HCT116 (cell line): ENCODE data around the gene CCP110. TPM values are rescaled to one million over a fixed set of nuclear protein-coding genes. Genes with fewer than 3 reads are reported as not detected.

Experiments used
- ATAC-seq: fragments of 200-7000 bp; cut with Tn5 transposase; 2 replicates; pipeline ENCODE4 v1.9.1; 2020; ENCODE audit warnings: mild to moderate bottlenecking, moderate library complexity
- BruUV-seq: library from RNA; stranded (reverse); fragments of 400-500 nt; replicated peaks from 2 replicates; lab custom pipeline; 2021; lab: Mats Ljungman, UMichigan
- CTCF ChIA-PET: fragments of 300-600 bp; sonication (Branson Sonifier 250); formaldehyde crosslinking; loops from one replicate; lab custom pipeline; 2021; ENCODE audit warnings: antibody characterized with exemption; lab: Charles Lee
- POLR2A ChIA-PET: fragments of 300-600, 350-600 bp; sonication (Branson Sonifier 250); formaldehyde crosslinking; loops from one replicate; lab custom pipeline; 2021; ENCODE audit warnings: antibody characterized with exemption; lab: Charles Lee
- RAD21 ChIA-PET, 2 experiments: fragments of 300-600 bp; sonication (Branson Sonifier 250); formaldehyde crosslinking; loops; one replicate each; lab custom pipeline; 2023; ENCODE audit warnings: low total read pairs in 2 of 2; ENCODE audit not compliant: uncharacterized antibody in 2 of 2, unreplicated experiment in 2 of 2, low non-redundant PET in 1 of 2; lab: Charles Lee
- DNase-seq: peaks from one replicate; pipeline ENCODE4 v3.0.0-alpha.2; 2010; ENCODE audit warnings: low read depth, low spot score
- H2AFZ ChIP-seq: fragments of 200-600 bp; shearing (Covaris generic), sonication (generic); 2 replicates; pipeline ENCODE4 v1.6.1; 2017; ENCODE audit warnings: low read depth, mixed run types, mixed read lengths, antibody characterized with exemption, low read length; ENCODE audit not compliant: poor library complexity, severe bottlenecking
- H3K27ac ChIP-seq: 2 replicates; pipeline ENCODE4 v1.5.1; 2012; ENCODE audit warnings: low read depth, low read length
- H3K27me3 ChIP-seq: fragments of 200-600 bp; sonication (generic); 2 replicates; pipeline ENCODE4 v1.6.1; 2016; ENCODE audit warnings: mixed run types, low read length, mixed read lengths; ENCODE audit not compliant: insufficient read depth
- H3K36me3 ChIP-seq, 2 experiments: fragments of 200-500 bp in 1 of 2; fragments of 200-600 bp in 1 of 2; sonication (Bioruptor generic) in 1 of 2; sonication (generic) in 1 of 2; 2 replicates each; pipeline versions ENCODE4 v1.5.1 to v1.6.1; 2014 to 2016; ENCODE audit warnings: low read length in 2 of 2, inconsistent platforms in 1 of 2, mixed read lengths in 1 of 2, mixed run types in 1 of 2; ENCODE audit not compliant: insufficient read depth in 2 of 2, control insufficient read depth in 1 of 2
- H3K4me1 ChIP-seq, 2 experiments: fragments of 200-600 bp in 1 of 2; sonication (generic) in 1 of 2; 2 replicates each; pipeline versions ENCODE4 v1.5.1 to v1.6.1; 2012 to 2017; ENCODE audit warnings: low read length in 2 of 2, inconsistent platforms in 1 of 2, mild to moderate bottlenecking in 1 of 2, mixed read lengths in 1 of 2, mixed run types in 1 of 2, moderate library complexity in 1 of 2; ENCODE audit not compliant: insufficient read depth in 2 of 2, control insufficient read depth in 1 of 2
- H3K4me2 ChIP-seq: fragments of 200-600 bp; sonication (generic); 2 replicates; pipeline ENCODE4 v1.6.1; 2017; ENCODE audit warnings: mixed run types, low read length, mixed read lengths
- H3K4me3 ChIP-seq, 2 experiments: fragments of 200-600 bp in 1 of 2; sonication (generic) in 1 of 2; replicated peaks in 1 of 2; 2 replicates each; pipeline ENCODE4 v1.5.1; 2011 to 2016; ENCODE audit warnings: low read length in 2 of 2, control low read depth in 1 of 2, low read depth in 1 of 2, mild to moderate bottlenecking in 1 of 2, mixed read lengths in 1 of 2, mixed run types in 1 of 2
- H3K79me2 ChIP-seq: fragments of 200-600 bp; sonication (generic); 2 replicates; pipeline ENCODE4 v1.6.1; 2017; ENCODE audit warnings: mild to moderate bottlenecking, mixed run types, low read length, moderate library complexity, mixed read lengths; ENCODE audit not compliant: insufficient read depth
- H3K9ac ChIP-seq: fragments of 200-600 bp; sonication (generic); 2 replicates; pipeline ENCODE4 v1.6.1; 2016; ENCODE audit warnings: low read length, mixed read lengths
- H3K9me2 ChIP-seq: fragments of 200-600 bp; sonication (generic), shearing (Covaris generic); 2 replicates; pipeline ENCODE4 v1.6.1; 2017; ENCODE audit warnings: mixed run types, mild to moderate bottlenecking, moderate library complexity; ENCODE audit not compliant: insufficient read depth
- H3K9me3 ChIP-seq, 2 experiments: fragments of 200-500 bp in 1 of 2; fragments of 200-600 bp in 1 of 2; sonication (Bioruptor generic) in 1 of 2; sonication (generic) in 1 of 2; 2 replicates each; pipeline ENCODE4 v1.6.1; 2014 to 2017; ENCODE audit warnings: low read length in 2 of 2, mixed read lengths in 2 of 2, inconsistent platforms in 1 of 2, low read depth in 1 of 2, mild to moderate bottlenecking in 1 of 2, mixed run types in 1 of 2, moderate library complexity in 1 of 2; ENCODE audit not compliant: control insufficient read depth in 1 of 2, insufficient read depth in 1 of 2
- H4K20me1 ChIP-seq: fragments of 200-600 bp; sonication (generic), shearing (Covaris generic); 2 replicates; pipeline ENCODE4 v1.6.1; 2017; ENCODE audit warnings: mixed run types, mild to moderate bottlenecking, moderate library complexity; ENCODE audit not compliant: insufficient read depth
- CEBPB ChIP-seq: IDR thresholded peaks from 2 replicates; pipeline ENCODE4 v1.6.1; 2012; ENCODE audit warnings: low read depth
- ELF1 ChIP-seq: IDR thresholded peaks from 2 replicates; pipeline ENCODE4 v1.6.1; 2012; ENCODE audit warnings: low read depth, borderline replicate concordance
- EZH2 ChIP-seq: fragments of 200-600 bp; sonication (generic); IDR thresholded peaks from 2 replicates; pipeline ENCODE4 v1.6.1; 2017; ENCODE audit warnings: antibody characterized with exemption, mixed run types
- EZH2phosphoT487 ChIP-seq: fragments of 200-600 bp; IDR thresholded peaks from 2 replicates; pipeline ENCODE4 v1.6.1; 2018; ENCODE audit warnings: antibody characterized with exemption, borderline replicate concordance
- FOSL1 ChIP-seq: IDR thresholded peaks from 2 replicates; pipeline ENCODE4 v1.6.1; 2012; ENCODE audit warnings: low read depth
- JUND ChIP-seq: IDR thresholded peaks from 2 replicates; pipeline ENCODE4 v1.6.1; 2012
- MAX ChIP-seq: IDR thresholded peaks from 2 replicates; pipeline ENCODE4 v1.6.1; 2012
- POLR2A ChIP-seq: IDR thresholded peaks from 2 replicates; pipeline ENCODE4 v1.7.0; 2011; ENCODE audit warnings: borderline replicate concordance; ENCODE audit not compliant: insufficient read depth, insufficient read length; ENCODE audit errors: extremely low read depth
- POLR2AphosphoS5 ChIP-seq: IDR thresholded peaks from 2 replicates; pipeline ENCODE4 v1.6.1; 2011; ENCODE audit warnings: mild to moderate bottlenecking, low read depth, low read length, moderate library complexity
- RAD21 ChIP-seq: IDR thresholded peaks from 2 replicates; pipeline ENCODE4 v1.6.1; 2012; ENCODE audit warnings: low read depth, mild to moderate bottlenecking
- SP1 ChIP-seq: IDR thresholded peaks from 2 replicates; pipeline ENCODE4 v1.6.1; 2012; ENCODE audit warnings: low read depth
- SRF ChIP-seq: IDR thresholded peaks from 2 replicates; pipeline ENCODE4 v1.6.1; 2012; ENCODE audit warnings: low read depth
- YY1 ChIP-seq: IDR thresholded peaks from 2 replicates; pipeline ENCODE4 v1.6.1; 2011; ENCODE audit warnings: low read length, low read depth, moderate library complexity, mild to moderate bottlenecking; ENCODE audit not compliant: insufficient replicate concordance; ENCODE audit errors: extremely low read depth
- ZBTB33 ChIP-seq: IDR thresholded peaks from 2 replicates; pipeline ENCODE4 v1.6.1; 2011; ENCODE audit warnings: mild to moderate bottlenecking, low read length, moderate library complexity; ENCODE audit not compliant: insufficient replicate concordance; ENCODE audit errors: extremely low read depth
- ZNF274 ChIP-seq: fragments of 200-500 bp; sonication (Bioruptor generic); IDR thresholded peaks from 2 replicates; pipeline ENCODE4 v1.6.1; 2014; ENCODE audit warnings: mild to moderate bottlenecking, low read depth, low read length, inconsistent platforms
- intact Hi-C: fragments of 100-400 bp; cut with micrococcal nuclease; formaldehyde crosslinking; loops from 2 replicates; pipeline ENCODE4 v1.10.0; 2022
- total RNA-seq: library from RNA; stranded (reverse); gene quantifications from one replicate; pipeline ENCODE4 v1.2.1, GENCODE V29; 2021; ENCODE audit not compliant: unreplicated experiment
- TF ChIP-seq, protein P1 (sequence below), 3 experiments: fragments of 200-600 bp in 1 of 3; sonication (generic) in 1 of 3; IDR thresholded peaks in 2 of 3; conservative IDR thresholded peaks in 1 of 3; 2 replicates each; pipeline ENCODE4 v1.5.1; 2012 to 2017; ENCODE audit warnings: low read depth in 2 of 3, low read length in 2 of 3, antibody characterized with exemption in 1 of 3, borderline replicate concordance in 1 of 3, control low read depth in 1 of 3, mild to moderate bottlenecking in 1 of 3, mixed read lengths in 1 of 3, mixed run types in 1 of 3, moderate library complexity in 1 of 3; ENCODE audit not compliant: insufficient read depth in 1 of 3

Gene CCP110
- total RNA-seq, 1 experiment from 2014 or later, result 21.4 TPM

DNA sequence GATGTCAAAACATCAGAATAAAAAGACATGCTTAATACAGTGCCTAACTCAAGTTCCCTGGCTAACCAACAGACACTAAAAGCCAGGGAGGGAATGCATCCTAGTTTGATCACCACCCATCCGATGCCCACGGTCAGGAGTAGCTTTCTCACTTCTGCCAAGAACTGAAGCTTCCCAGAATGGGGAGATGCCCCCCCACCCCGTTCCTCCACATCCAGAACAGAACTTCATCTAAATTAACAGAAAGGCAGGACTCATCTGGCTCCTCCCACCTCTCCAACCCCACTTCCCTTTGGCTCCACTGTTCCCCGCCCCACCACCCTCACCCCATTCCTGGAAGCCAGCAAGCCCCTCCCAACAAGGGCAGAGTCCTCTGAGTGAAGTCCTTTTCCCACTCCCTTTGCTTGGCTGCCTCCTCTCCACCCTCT is 35.5 kb upstream of the CCP110 start (continued):
- TF ChIP-seq ZNF274, result no peak
- no peak for TF ChIP-seq RAD21
- TF ChIP-seq YY1, result no peak

DNA sequence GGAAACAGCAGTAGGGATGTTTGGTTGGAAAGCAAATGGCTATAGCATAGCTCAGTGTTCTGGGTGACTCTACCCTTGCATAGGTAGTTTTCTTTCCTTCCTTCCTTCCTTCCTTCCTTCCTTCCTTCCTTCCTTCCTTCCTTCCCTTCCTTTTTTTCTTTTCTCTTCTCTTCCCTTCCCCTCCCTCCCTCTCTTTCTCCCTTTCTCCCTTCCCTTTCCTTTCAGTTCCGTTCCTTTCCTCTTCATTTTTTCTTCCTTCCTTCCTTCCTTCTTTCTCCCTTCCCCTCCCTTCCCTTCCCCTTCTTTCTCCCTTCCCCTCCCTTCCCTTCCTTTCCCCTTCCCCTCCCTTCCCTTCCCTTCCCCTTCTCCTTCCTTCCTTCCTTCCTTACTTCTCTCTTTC is 33.1 kb upstream of the CCP110 start:
- TF ChIP-seq RAD21, result no peak
- TF ChIP-seq ZNF274, result no peak
- no peak for TF ChIP-seq YY1
- TF ChIP-seq JUND, result no peak
- TF ChIP-seq ELF1, result no peak
- TF ChIP-seq EZH2, result no peak
- TF ChIP-seq POLR2A, result no peak
- no peak for TF ChIP-seq CEBPB
- TF ChIP-seq SRF, result no peak
- TF ChIP-seq FOSL1, result no peak
- no peak for TF ChIP-seq MAX
- TF ChIP-seq, protein P1, sequence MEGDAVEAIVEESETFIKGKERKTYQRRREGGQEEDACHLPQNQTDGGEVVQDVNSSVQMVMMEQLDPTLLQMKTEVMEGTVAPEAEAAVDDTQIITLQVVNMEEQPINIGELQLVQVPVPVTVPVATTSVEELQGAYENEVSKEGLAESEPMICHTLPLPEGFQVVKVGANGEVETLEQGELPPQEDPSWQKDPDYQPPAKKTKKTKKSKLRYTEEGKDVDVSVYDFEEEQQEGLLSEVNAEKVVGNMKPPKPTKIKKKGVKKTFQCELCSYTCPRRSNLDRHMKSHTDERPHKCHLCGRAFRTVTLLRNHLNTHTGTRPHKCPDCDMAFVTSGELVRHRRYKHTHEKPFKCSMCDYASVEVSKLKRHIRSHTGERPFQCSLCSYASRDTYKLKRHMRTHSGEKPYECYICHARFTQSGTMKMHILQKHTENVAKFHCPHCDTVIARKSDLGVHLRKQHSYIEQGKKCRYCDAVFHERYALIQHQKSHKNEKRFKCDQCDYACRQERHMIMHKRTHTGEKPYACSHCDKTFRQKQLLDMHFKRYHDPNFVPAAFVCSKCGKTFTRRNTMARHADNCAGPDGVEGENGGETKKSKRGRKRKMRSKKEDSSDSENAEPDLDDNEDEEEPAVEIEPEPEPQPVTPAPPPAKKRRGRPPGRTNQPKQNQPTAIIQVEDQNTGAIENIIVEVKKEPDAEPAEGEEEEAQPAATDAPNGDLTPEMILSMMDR (IDR thresholded peaks at IDR 0.05 in 2 of 3, conservative IDR thresholded peaks at IDR 0.05 in 1 of 3; ENCODE audit: borderline replicate concordance in 1 of 3, insufficient read depth in 1 of 3, low read depth in 2 of 3, low read length in 2 of 3), result no peak
- no peak for TF ChIP-seq SP1
- TF ChIP-seq EZH2phosphoT487, result no peak
- no peak for TF ChIP-seq POLR2AphosphoS5
- no peak for TF ChIP-seq ZBTB33
- ATAC-seq (no peak), DNase-seq (no peak)
- H4K20me1 ChIP-seq, result no peaks in the 10 kb centered on the region
- no peak overlapping the region for H3K4me3 ChIP-seq
- CTCF ChIA-PET, result interaction anchor here (2.2 kb wide), 1 partner anchor 12 kb away, joined by 10 read pairs; no protein-coding TSS in a partner anchor
- no peaks in the 10 kb centered on the region for H3K9me2 ChIP-seq
- no peaks in the 10 kb centered on the region for H3K27me3 ChIP-seq
- H3K79me2 ChIP-seq, result no peaks in the 10 kb centered on the region
- no TSS peak for BruUV-seq
- no peak overlapping the region for H3K27ac ChIP-seq
- no peak overlapping the region for H3K4me2 ChIP-seq
- H2AFZ ChIP-seq, result no peak overlapping the region
- intact Hi-C loops, result no loop called here
- RAD21 ChIA-PET, result interaction anchor here in 1 of 2 experiments (0.7 kb wide), 1 partner anchor 268 kb away, joined by 6 read pairs; no protein-coding TSS in a partner anchor
- H3K4me1 ChIP-seq, result peaks cover 0 to 15% of the 10 kb centered on the region in 2 experiments; a peak in 2 of 4 replicates
- H3K36me3 ChIP-seq, result no peaks in the 10 kb centered on the region; a peak in 2 of 4 replicates
- no peak overlapping the region for H3K9ac ChIP-seq
- H3K9me3 ChIP-seq, result no peaks in the 10 kb centered on the region
- POLR2A ChIA-PET, result interaction anchor here (0.7 kb wide), 1 partner anchor 1811 kb away, joined by 4 read pairs; no protein-coding TSS in a partner anchor
